HG02852 (cell line): ENCODE measurements around the gene BCL6.

Source experiments
- ATAC-seq: cut with Tn5 transposase; IDR thresholded peaks from one replicate; pipeline ENCODE4 v1.9.1; 2021; ENCODE audit warnings: mild to moderate bottlenecking, moderate library complexity; ENCODE audit not compliant: unreplicated experiment

Gene BCL6

DNA sequence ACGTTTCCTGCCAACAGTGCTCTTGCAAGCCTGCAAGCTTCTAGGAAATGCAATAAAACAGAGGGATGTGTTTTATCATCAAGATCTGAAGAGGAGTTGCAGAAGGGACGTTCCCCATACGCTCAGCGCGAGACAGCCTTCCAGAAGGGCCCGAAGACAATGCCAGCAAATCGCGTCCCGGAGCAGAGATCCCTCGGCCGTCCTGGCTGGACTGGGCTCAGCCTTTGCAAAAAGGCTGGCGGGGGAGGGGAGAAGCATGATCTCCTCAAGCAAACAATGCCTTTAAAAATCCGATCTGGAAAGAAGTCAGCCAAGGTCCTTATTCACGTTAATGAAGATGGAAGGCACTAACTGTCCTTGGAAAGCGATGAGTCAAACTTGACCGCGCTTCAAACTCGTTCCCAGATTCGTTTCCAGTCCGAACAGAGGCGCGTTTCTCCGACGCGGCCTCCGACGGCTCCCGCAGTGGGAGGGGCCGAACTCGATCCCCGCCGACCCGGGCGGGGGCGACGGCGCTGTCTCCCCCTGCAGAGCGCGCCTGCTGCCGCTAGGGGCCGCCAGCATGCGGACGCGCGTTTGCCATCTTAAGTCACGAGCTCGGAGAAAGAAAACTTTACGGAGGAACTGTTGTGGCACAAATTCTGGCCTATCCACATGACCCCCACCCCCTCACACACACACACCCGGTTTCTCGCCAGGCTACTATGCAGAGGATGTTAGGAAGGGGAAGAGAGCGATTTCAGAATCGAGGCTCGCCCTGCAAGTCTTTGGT lies 5.5 kb downstream of the BCL6 start:
- ATAC-seq, result peak; percentile 38

DNA sequence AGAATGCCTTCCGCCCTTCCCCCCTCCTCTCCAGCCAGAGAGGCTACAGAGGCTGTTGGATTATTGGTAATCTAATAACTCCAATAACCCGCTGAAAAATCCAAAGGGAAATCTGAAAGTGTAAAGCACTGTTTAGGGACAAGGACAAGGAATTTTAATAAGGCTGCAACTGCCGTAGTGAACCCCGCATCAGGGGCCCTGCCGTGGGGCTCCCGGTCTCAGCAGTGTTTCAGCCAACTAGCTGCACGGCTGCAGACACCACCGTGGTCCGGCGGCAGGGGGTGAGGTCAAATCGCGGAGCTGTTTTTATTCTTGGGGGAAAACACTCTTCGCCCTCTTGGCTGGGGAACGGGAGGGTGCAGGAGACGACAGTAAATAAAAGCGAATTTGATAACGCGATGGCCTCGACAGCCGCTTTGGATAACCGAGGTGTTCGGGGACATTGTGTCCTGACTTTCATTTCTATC lies 6.1 kb downstream of the BCL6 start:
- no peak for ATAC-seq

DNA sequence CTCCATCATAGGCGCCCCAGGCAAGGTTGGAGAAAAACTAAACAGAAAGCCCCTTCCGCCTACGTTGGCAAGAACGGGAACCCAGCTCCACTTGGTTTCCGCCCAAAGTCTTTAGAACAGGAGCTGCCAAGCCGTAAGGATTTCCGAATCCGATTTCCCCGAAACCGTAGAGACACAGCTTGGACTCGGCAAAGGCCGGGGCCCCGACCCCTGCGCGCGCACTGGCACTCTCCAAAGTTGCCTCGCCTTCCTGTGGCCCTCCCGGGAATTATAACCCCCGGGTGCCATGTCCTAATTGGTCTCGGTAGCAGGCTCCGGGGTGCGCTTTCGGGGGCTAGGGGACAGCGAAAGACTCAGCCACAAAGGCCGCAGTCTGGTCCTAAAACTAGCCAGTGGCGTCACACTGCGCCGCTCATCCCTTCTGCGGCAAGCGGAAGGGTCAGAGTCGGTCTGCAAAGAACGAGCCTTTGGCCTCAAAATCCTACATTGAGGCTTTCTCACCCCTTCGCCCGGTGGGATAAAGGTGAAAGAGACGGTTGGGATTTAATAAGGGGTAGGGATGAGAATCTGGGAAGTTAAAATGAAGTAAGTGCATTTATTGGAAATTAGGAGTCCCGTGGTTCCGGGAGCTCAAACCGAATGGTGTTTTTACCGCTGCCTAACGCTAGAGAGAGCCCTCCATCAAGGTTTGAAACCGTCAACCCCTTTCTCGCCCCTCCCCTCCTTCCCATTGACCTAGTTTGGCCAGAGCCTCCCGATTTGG lies 6.8 kb downstream of the BCL6 start:
- ATAC-seq, result peak; percentile 54

DNA sequence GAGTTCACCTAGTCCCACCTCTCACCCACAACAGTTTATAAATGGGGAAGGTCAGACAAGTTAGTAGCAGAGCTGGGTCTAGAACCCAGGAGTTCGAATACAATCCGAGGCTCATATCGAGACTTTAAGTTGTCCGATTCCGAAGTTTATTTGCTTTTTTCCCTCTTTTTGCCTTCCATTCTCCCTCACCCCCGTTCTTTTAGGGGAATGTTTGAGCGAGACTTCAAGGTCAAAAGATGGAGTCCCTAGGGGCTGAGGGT lies 7.3 kb downstream of the BCL6 start:
- no peak for ATAC-seq

DNA sequence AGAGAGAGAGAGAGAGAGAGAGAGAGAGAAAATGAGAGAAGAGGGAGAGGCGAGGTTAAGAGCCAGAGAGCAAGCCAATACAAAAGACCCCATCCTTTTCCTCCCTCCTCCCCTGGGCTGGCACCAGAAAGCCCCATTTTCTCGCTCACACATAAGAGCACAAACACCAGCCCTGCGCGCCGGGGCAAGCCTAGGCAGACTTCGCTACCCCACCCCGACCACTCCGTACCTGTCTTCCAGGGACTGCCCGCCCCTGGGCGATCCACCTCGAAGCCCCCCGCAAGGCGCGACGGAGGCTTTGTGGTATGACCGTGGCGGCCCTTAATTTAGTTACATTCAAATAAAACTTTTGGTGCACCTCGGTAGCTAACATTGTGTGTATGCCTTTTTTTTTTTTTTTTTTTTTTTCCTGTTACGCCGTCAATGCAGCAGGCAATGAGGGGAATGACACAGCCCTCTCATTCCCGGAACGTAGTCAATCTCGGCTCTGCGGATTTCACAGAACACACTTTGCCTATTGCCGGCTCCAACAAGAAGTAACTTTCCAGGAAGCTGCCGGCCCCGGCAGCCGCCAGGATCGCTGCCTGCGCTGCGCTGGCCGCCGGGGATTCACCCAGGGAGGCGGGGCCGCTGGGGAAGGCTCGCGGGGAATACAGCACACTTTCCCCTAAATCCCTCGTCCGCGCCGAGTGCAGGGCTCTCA lies 7.7 kb downstream of the BCL6 start:
- no peak for ATAC-seq

DNA sequence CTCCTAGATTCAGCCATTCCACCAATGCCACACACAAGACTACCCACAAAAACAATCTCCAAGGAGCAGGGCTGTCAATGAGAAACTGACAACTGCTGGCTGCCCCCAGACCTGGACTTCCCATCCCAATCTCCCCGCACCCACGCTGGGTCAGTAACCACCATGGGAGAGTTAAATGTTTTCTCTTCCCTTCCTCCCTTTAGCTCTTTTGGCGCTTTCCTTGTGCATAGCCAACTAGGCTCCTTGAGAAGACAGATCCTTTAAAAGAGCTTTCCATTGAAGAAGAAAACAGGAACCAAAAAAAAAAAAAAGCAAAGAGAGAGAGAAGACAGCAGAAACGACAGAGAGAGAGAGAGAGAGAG lies 8.3 kb downstream of the BCL6 start:
- ATAC-seq, result no peak

DNA sequence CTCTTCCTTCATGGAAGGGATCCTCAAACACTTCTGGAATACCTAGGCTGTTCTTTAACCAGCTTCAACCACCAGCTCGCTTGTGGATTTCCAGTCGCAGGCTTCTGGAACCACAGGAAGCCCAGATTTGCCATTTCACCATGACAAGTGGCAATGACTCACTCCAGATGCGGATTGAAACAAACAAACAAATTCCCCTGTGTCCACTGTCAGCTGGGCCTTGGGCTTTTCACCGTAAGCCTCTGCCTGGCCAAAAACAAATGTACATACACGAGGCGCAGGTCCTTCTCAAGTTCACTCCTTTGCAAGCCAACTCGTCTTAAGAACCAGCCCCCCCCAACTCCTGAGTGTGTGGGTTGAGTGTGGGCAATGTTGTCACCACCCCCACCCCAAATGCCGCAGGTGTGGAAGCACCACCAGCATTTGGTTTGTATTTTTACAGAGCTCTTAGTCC lies 8.8 kb downstream of the BCL6 start:
- no peak for ATAC-seq

DNA sequence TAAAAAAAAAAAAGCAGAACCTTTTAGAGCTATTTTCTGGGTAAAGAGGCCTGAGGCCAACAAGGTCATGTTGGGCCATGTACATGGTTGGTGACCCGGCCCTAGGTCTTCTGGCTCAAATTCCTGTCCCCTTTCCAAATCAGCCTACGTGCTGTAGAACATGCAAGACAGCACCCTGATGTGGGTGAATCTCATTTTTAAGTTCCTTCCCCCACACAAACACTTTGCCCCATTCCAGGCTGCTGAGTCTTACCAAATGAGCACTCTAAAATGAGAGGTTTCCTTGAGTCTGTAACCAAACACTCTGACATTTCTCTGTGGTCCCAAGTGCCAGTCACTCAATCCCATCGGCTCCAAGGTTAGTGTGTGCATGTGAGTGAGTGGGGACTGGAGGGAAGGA lies 9.4 kb downstream of the BCL6 start:
- ATAC-seq, result no peak

DNA sequence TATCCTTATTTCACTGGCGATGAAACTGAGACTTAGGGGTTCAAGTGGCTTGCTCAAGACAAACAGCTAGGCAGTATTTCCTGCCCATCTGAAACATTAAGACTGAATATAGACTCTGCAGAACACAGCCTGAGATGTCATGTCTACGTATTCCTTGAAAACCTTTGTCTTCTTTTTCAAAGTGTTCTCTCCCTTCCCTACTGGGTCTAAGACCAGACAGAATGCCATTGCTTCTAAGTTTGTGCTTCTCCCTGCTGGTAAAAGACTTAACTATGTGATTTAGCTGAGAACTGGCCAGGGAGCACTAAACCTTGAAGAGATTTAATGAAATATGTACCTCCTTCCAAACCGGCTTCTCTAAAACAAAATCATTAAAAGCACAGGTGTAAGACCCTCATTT lies 9.9 kb downstream of the BCL6 start:
- no peak for ATAC-seq

DNA sequence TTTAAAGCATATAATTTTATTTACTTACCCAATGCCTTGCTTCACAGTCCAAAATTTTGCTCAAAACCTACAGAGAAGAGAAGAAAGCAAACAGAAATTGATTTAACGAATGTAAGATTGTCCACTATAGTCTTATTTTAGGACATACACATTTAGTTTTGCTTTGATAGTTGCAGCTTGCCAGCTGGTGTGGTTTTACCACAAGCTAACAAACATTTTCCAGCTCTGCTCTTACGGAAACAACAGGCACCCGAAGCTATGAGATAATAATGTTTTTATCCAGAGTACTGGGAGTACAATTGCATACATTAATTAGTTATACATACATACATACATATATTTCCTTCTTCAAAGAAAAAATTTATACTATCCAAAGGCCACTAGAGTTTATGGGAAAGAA lies 10.4 kb downstream of the BCL6 start:
- ATAC-seq, result no peak

DNA sequence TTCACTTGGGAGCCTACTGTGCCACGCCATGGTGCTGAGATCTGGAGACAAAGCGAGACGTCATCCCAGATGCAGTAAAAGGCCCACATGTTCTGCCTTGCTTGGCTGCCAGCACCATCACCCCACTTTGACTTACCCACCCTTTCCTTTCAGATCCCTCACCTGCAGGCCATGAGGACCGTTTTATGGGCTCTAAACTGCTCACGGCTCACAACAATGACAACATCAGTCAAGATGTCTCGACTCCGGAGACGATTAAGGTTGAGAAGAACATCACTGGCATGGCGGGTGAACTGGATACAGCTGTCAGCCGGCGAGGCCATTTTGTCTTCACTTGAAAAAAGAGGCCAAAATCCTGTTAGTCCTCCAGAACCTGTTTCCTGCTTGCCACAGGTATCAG lies 11.9 kb downstream of the BCL6 start:
- ATAC-seq, result no peak

DNA sequence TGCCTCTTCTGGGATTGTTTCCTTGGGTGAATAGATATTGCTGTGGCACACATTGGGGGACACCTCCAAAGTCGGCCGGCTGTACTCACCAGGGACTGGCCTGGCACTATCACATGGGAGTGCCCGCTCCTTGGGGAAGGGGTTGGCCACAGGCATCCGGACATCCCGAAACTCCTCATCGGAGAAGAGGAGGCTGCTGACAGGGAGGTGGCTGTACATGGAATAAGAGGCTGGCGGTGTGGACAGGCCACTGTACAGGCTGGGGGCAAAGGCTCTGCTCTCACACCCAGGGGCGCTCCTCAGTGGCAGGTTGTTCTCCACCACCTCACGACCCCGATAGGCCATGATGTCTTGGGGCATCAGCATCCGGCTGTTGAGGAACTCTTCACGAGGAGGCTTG lies 15.7 kb downstream of the BCL6 start:
- ATAC-seq, result no peak

DNA sequence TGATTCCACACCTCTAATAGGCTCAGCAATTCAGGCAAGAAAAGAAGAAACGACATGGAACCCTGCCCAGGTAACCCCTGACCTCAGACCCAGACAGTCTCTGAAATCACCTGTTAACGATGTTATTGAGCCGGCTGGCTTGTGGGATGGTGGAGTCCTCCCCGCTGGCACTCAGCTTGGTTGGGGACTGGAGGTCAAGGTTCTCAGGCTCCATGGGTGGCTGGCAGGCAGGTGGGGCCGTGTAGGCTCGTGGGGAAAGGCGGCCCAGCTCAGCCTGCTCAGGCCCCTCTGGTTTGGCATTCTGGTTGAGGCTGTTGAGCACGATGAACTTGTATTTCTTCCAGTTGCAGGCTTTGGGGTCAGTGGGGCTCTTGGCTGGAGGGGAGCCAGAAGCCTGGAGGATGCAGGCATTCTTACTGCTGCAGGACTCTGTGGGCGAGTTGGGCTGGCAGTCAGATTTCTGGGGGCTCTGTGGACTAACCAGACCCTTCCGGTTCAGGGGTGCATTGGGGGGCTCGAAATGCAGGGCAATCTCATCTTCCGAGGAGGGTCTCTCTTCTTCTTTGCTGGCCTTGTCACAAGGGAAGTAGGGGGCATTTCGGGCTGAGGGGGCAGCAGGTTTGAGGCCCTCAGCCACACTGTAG lies 16.2 kb downstream of the BCL6 start:
- no peak for ATAC-seq

DNA sequence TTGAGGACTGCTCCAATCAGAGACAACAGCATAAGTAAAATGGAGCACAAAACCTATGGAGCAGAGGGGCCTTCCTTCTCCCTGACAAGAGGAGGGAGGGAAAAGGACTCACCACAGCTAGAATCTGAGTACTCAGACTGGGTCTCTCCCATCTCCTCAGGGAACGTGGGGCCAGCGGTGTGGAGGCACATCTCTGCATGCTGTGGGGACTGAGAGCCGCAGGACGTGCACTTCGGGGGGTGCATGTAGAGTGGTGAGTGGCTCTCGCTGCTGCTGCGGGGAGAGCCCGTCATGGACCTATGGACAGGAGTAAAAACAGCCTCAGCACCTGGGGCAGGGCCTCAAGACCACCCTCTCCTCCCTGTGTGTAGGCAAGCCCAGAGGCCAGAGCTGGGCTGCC lies 17.0 kb downstream of the BCL6 start:
- no peak for ATAC-seq

DNA sequence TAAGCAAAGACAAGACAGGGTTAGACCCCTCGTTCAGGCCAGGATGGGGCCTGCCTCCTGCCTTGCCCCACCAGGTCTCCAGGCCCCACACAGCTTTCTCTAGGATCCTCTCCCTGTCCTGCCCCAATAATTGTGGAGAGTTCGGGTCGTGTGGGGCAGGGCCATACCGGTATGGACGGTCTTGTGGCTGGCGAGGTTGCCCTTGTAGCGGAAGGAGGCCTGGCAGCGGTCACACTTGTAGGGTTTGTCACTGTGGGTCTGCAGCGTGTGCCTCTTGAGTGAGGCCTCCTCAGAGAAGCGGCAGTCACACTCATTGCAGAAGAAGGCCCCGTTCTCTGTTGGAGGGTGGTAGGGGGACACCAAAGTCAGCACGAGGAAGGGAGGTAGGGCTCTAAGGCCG lies 18.7 kb downstream of the BCL6 start:
- no peak for ATAC-seq

DNA sequence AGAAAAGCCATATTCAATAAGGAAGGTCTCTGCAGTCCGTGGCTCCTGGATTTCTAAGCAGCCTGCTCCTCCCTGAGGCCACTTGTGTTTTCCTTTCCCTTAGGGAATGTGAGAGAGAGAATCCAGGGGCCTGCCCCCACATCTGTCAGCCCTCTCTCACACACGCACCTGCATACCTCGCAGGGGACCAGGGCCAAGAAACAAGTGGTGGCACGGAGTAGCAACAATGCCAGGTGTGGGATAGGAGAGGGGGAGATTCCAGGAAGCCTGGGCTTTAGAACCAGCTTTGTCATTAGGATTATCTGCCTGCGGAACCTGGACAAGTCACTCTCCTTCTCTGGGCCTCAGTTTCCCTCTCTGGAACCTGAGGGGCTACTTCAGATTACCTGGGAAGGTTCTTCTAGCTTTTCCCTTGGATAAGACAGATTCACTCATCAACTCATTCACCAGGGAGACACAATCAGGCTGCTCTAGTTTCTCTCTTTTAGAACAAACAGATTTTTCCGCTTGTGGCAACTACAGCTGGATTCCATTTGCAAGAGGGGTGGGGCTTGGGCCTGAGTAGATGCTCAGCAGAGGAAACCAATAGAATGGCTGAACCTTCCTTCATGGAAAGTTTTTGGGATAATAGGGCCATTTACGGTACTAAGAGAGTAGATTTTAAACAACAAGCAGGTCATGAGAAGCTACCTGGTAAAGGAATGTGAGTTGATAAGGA lies 19.5 kb downstream of the BCL6 start:
- ATAC-seq, result no peak

DNA sequence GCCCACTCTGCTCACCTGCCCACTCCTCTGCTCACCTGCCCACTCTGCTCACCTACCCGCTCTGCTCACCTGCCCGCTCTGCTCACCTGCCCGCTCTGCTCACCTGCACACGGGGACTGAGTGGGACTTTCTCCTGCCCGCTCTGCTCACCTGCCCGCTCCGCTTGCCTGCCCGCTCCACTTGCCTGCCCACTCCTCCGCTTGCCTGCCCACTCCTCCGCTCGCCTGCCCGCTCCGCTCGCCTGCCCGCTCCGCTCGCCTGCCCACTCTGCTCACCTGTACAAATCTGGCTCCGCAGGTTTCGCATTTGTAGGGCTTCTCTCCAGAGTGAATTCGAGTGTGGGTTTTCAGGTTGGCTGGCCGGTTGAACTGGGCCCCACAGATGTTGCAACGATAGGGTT lies 20.0 kb downstream of the BCL6 start:
- ATAC-seq, result no peak

DNA sequence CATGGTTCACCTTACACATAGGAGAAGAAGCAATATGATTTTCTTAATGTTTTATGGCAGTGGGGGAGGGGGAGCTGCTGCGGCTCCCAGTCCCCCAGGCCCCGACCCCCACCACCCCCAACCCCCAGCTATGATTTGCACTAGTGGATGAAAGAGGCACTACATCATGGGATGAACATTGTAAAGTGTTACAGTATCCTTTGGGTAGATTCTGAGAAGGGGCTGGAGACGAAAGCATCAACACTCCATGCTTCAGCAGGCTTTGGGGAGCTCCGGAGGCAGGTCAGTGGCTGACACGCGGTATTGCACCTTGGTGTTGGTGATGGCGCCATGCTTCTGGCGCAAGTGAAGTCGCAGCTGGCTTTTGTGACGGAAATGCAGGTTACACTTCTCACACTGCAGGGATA lies 23.1 kb downstream of the BCL6 start:
- no peak for ATAC-seq

DNA sequence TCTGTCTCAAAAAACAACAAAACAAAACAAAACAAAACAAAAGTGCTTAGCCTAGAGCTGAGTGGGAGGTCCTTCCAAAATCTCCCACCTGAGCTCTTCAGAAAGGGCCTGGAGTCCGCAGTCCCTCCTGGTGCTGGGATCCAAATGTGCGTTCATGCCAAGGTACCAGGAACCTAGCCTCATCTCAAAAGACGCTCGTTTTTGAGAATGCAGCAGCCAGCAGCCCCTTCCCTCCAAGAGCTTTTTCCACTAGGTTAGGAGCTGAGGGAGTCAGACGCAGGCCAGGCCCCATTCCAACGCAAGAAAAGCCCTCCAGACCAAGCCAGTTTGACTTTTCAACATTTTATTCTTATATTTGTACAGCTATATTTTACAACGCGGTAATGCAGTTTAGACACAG lies 24.2 kb downstream of the BCL6 start:
- ATAC-seq, result no peak

DNA sequence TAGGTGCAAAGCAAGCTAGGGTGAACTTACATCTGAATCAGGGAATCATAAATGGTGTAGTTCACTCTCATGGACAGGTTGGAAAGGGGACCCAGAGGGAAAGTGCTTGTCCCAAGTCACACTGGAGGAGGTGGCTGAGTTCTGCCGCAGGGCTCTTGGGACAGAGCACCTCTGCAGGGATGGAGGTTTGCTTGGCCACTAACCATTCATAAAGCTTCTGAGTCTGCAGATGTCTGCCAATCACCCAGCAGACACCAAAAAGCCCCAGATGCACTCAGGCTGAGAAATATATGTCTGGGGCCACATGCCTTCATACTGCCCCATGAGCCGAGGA lies 25.0 kb downstream of the BCL6 start:
- no peak for ATAC-seq
